ENCODE data around the gene LETM1. TPM values are rescaled to one million over a fixed set of nuclear protein-coding genes. Genes with fewer than 3 reads are reported as not detected.

Gene LETM1
- total and polyA plus RNA-seq, 4 donors = 12.2 to 46.9 (median 24.1) TPM

GRCh38 chr4:1842993-1843448 is 12.9 kb downstream of the LETM1 start (continued):
- TF ChIP-seq SP1 (IDR thresholded peaks at IDR 0.05) = no peak

GRCh38 chr4:1842339-1842895 is 13.5 kb downstream of the LETM1 start:
- 96% methylated on average over 13 of the region's 13 CpGs for whole genome bisulfite sequencing
- H3K27ac ChIP-seq (ENCODE audit: low read depth in 1 of 2, low read length in 2 of 2) = no peak overlapping the region

GRCh38 chr4:1841887-1842210 is 14.1 kb downstream of the LETM1 start:
- 92% methylated on average over 9 of the region's 9 CpGs for WGBS
- no peak overlapping the region for H3K4me3 ChIP-seq (ENCODE audit: low read depth in 1 of 3, low read length in 3 of 3)
- no peak overlapping the region for H3K9ac ChIP-seq (ENCODE audit: low read depth in 1 of 2, low read length in 2 of 2)
- no peak for DNase-seq (ENCODE audit: low spot score)
- peaks cover 16 to 51% (median 27%) of the 10 kb centered on the region in 4 donors for H3K36me3 ChIP-seq (ENCODE audit: control insufficient read depth in 4 of 4, insufficient read depth in 3 of 4, low read depth in 1 of 4, low read length in 3 of 4)
- H3K27ac ChIP-seq (ENCODE audit: low read depth in 1 of 2, low read length in 2 of 2) = no peak overlapping the region
- H3K27me3 ChIP-seq (ENCODE audit: control insufficient read depth in 4 of 4, insufficient read depth in 4 of 4, low read length in 3 of 4) = no peaks in the 10 kb centered on the region
- no peak for TF ChIP-seq TAF1 (conservative IDR thresholded peaks at IDR 0.05)
- H3K4me1 ChIP-seq (ENCODE audit: control insufficient read depth in 4 of 4, insufficient read depth in 4 of 4, low read length in 3 of 4) = no peaks in the 10 kb centered on the region
- H3K9me3 ChIP-seq (ENCODE audit: control insufficient read depth in 4 of 4, low read length in 3 of 4) = no peaks in the 10 kb centered on the region

More at GRCh38 chr4:1842339-1842895, 13.5 kb downstream of the LETM1 start:
- Histone ChIP-seq H3K9me3 (ENCODE audit: control insufficient read depth in 4 of 4, low read length in 3 of 4) (no peaks in the 10 kb centered on the region), H3K4me3 (ENCODE audit: low read depth in 1 of 3, low read length in 3 of 3) (no peak overlapping the region), H3K27me3 (ENCODE audit: control insufficient read depth in 4 of 4, insufficient read depth in 4 of 4, low read length in 3 of 4) (no peaks in the 10 kb centered on the region), H3K4me1 (ENCODE audit: control insufficient read depth in 4 of 4, insufficient read depth in 4 of 4, low read length in 3 of 4) (no peaks in the 10 kb centered on the region), H3K36me3 (ENCODE audit: control insufficient read depth in 4 of 4, insufficient read depth in 3 of 4, low read depth in 1 of 4, low read length in 3 of 4) (peaks cover 16 to 53% (median 26%) of the 10 kb centered on the region in 4 donors), H3K9ac (ENCODE audit: low read depth in 1 of 2, low read length in 2 of 2) (no peak overlapping the region)
- no peak for DNase-seq (ENCODE audit: low spot score)
- TF ChIP-seq TAF1 (conservative IDR thresholded peaks at IDR 0.05) (no peak), CTCF (IDR thresholded peaks at IDR 0.05; ENCODE audit: low read depth, low read length, missing input control) (no peak), RXRA (IDR thresholded peaks at IDR 0.05) (no peak)

GRCh38 chr4:1841201-1841886 is 14.6 kb downstream of the LETM1 start:
- Histone ChIP-seq H3K9ac (ENCODE audit: low read depth in 1 of 2, low read length in 2 of 2) (no peak overlapping the region), H3K9me3 (ENCODE audit: control insufficient read depth in 4 of 4, low read length in 3 of 4) (no peaks in the 10 kb centered on the region), H3K27me3 (ENCODE audit: control insufficient read depth in 4 of 4, insufficient read depth in 4 of 4, low read length in 3 of 4) (no peaks in the 10 kb centered on the region), H3K27ac (ENCODE audit: low read depth in 1 of 2, low read length in 2 of 2) (no peak overlapping the region), H3K36me3 (ENCODE audit: control insufficient read depth in 4 of 4, insufficient read depth in 3 of 4, low read depth in 1 of 4, low read length in 3 of 4) (peaks cover 11 to 53% (median 27%) of the 10 kb centered on the region in 4 donors), H3K4me3 (ENCODE audit: low read depth in 1 of 3, low read length in 3 of 3) (no peak overlapping the region), H3K4me1 (ENCODE audit: control insufficient read depth in 4 of 4, insufficient read depth in 4 of 4, low read length in 3 of 4) (no peaks in the 10 kb centered on the region)
- DNase-seq (ENCODE audit: low spot score) = no peak
- WGBS = 94% methylated on average over 31 of the region's 31 CpGs
- TF ChIP-seq JUND (IDR thresholded peaks at IDR 0.05) = no peak
- TF ChIP-seq SP1 (IDR thresholded peaks at IDR 0.05) = no peak
- TF ChIP-seq GABPA (IDR thresholded peaks at IDR 0.05 in 1 of 2, conservative IDR thresholded peaks at IDR 0.05 in 1 of 2) = no peak
- no peak for TF ChIP-seq MAX (IDR thresholded peaks at IDR 0.05)
- no peak for TF ChIP-seq ZBTB33 (IDR thresholded peaks at IDR 0.05)
- TF ChIP-seq HNF4G (IDR thresholded peaks at IDR 0.05) = no peak
- TF ChIP-seq ATF3 (IDR thresholded peaks at IDR 0.05) = no peak
- TF ChIP-seq REST (IDR thresholded peaks at IDR 0.05) = no peak
- no peak for TF ChIP-seq FOXA2 (IDR thresholded peaks at IDR 0.05)
- TF ChIP-seq EGR1 (IDR thresholded peaks at IDR 0.05; ENCODE audit: low read depth in 2 of 2) = no peak
- TF ChIP-seq RXRA (IDR thresholded peaks at IDR 0.05) = no peak
- TF ChIP-seq RAD21 (IDR thresholded peaks at IDR 0.05) = no peak
- no peak for TF ChIP-seq NR2F2 (IDR thresholded peaks at IDR 0.05)

Data from liver (tissue), 9 donors.